MG63 (cell line): ENCODE measurements around the gene EHMT2. TPM values are rescaled to one million over a fixed set of nuclear protein-coding genes. Genes with fewer than 3 reads are reported as not detected.
"Not testable (repeated sequence)": the region's sequence is repeated elsewhere in the genome, so short reads cannot be mapped to it uniquely, and the experiment has no call there.

Source experiments
- DNase-seq: peaks from one replicate; pipeline ENCODE4 v3.0.0-alpha.2; 2020
- H3K27me3 ChIP-seq: fragments of 250-450 bp; sonication (Bioruptor Pico); 2 replicates; pipeline ENCODE4 v1.5.1; 2020; ENCODE audit warnings: mild to moderate bottlenecking, moderate library complexity
- H3K36me3 ChIP-seq: fragments of 250-450 bp; sonication (Bioruptor Pico); 2 replicates; pipeline ENCODE4 v1.5.1; 2020; ENCODE audit warnings: mild to moderate bottlenecking, moderate library complexity
- H3K4me3 ChIP-seq: fragments of 250-450 bp; sonication (Bioruptor Pico); 2 replicates; pipeline ENCODE4 v1.5.1; 2020; ENCODE audit warnings: mild to moderate bottlenecking, moderate library complexity
- H3K9me3 ChIP-seq: fragments of 250-450 bp; sonication (Bioruptor Pico); 2 replicates; pipeline ENCODE4 v1.5.1; 2020; ENCODE audit warnings: mild to moderate bottlenecking, moderate library complexity
- total RNA-seq: library from RNA; depleted of rRNA; stranded (reverse); fragments of >200 nt; shearing (Covaris generic); gene quantifications from 2 replicates; pipeline ENCODE4 v1.2.3, GENCODE V29; 2014; ENCODE audit warnings: low replicate concordance

The EHMT2 gene
- total RNA-seq, 1 experiment from 2014 or later: 38.9 TPM

- no peak overlapping the region for H3K4me3 ChIP-seq
- no peak for DNase-seq
- no peaks in the 10 kb centered on the region for H3K27me3 ChIP-seq
- H3K9me3 ChIP-seq: no peaks in the 10 kb centered on the region
- no peaks in the 10 kb centered on the region for H3K36me3 ChIP-seq
Observed at GRCh38 chr6:31920811-31921210, 23.3 kb upstream of the EHMT2 start.

- Histone ChIP-seq H3K9me3 (no peaks in the 10 kb centered on the region), H3K36me3 (no peaks in the 10 kb centered on the region), H3K4me3 (no peak overlapping the region), H3K27me3 (no peaks in the 10 kb centered on the region)
- DNase-seq: no peak
Observed at GRCh38 chr6:31919624-31920303, 22.3 kb upstream of the EHMT2 start.

GRCh38 chr6:31918069-31918720 lies 20.7 kb upstream of the EHMT2 start:
- no peak overlapping the region for H3K4me3 ChIP-seq
- no peak for DNase-seq

GRCh38 chr6:31915756-31916155 lies 18.3 kb upstream of the EHMT2 start:
- no peaks in the 10 kb centered on the region for H3K9me3 ChIP-seq
- H3K27me3 ChIP-seq: no peaks in the 10 kb centered on the region
- no peaks in the 10 kb centered on the region for H3K36me3 ChIP-seq
- no peak for DNase-seq
- H3K4me3 ChIP-seq: no peak overlapping the region

More at GRCh38 chr6:31918069-31918720, 20.7 kb upstream of the EHMT2 start:
- Histone ChIP-seq H3K9me3 (no peaks in the 10 kb centered on the region), H3K27me3 (no peaks in the 10 kb centered on the region), H3K36me3 (no peaks in the 10 kb centered on the region)

- no peaks in the 10 kb centered on the region for H3K36me3 ChIP-seq
- no peaks in the 10 kb centered on the region for H3K9me3 ChIP-seq
- no peak for DNase-seq
- no peak overlapping the region for H3K4me3 ChIP-seq
- H3K27me3 ChIP-seq: no peaks in the 10 kb centered on the region
Observed at GRCh38 chr6:31915351-31915750, 17.9 kb upstream of the EHMT2 start.

DNA sequence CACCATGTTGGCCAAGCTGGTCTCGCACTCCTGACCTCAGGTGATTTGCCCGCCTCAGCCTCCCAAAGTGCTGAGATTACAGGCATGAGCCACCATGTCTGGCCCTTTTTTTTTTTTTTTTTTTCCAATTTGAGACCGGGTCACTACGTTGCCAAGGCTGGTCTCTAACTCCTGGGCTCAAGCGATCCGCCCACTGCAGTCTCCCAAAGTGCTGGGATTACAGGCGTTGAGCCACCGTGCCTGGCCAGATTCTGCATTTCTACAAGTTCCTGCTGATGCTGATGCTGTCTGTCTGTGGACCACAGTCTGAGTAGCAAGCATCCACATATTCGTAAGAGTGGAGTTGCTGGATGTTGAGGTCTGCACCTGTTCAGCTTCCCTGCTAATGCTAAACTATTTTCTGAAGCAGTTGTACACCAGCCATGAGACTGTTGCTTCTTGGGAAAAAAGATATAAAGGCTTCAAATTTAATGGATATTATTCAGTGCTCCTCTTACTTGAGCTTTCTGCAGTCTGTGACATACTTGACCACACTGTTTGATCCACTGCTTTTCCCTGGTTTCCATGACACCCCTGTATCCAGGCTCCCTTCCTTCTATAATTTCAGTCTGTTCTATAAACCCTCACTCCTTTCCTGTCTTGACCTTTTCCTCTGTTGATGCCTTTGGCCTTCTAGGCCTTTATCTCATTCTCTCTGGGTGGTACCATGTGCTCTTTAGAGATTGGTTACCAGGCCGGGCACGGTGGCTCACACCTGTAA lies 14.5 kb upstream of the EHMT2 start:
- H3K36me3 ChIP-seq: no peaks in the 10 kb centered on the region
- H3K4me3 ChIP-seq: no peak overlapping the region
- no peaks in the 10 kb centered on the region for H3K9me3 ChIP-seq
- no peaks in the 10 kb centered on the region for H3K27me3 ChIP-seq
- no peak for DNase-seq

DNA sequence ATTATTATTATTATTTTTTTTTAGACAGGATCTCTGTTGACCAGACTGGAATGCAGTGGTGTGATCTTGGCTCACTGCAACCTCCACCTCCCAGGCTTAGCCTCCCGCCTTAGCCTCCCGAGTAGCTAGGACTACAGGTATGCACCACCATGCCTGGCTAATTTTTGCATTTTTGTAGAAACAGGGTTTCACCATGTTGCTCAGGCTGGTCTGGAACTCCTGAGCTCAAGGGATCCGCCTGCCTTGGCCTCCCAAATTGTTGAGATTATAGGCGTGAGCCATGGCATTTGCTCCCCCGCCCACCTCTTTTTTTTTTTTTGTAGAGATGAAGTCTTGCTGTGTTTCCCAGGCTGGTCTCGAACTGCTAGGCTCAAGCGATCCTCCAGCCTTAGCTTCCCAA lies 11.8 kb upstream of the EHMT2 start:
- H3K27me3 ChIP-seq, H3K36me3 ChIP-seq, H3K4me3 ChIP-seq, H3K9me3 ChIP-seq, DNase-seq: not testable (repeated sequence)

- Histone ChIP-seq H3K27me3 (no peaks in the 10 kb centered on the region), H3K4me3 (no peak overlapping the region), H3K9me3 (no peaks in the 10 kb centered on the region), H3K36me3 (no peaks in the 10 kb centered on the region)
- DNase-seq: no peak
Observed at GRCh38 chr6:31908791-31909190, 11.3 kb upstream of the EHMT2 start.

DNA sequence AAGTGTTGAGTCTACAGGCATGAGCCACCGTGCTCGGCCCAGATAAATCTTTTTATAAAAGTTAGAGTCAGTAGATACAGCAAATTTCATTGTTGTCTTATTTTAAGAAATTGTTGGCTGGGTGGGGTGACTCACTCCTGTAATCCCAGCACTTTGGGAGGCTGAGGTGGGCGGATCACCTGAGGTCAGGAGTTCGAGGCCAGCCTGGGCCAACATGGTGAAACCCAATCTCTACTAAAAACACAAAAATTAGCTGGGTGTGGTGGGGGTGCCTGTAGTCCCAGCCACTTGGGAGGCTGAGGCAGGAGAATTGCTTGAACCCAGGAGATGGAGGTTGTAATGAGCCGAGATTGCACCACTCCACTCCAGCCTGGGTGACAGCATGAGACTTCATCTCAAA lies 10.8 kb upstream of the EHMT2 start:
- DNase-seq, H3K4me3 ChIP-seq, H3K9me3 ChIP-seq, H3K36me3 ChIP-seq, H3K27me3 ChIP-seq: not testable (repeated sequence)

- no peaks in the 10 kb centered on the region for H3K27me3 ChIP-seq
Observed at GRCh38 chr6:31907158-31907813, 9.8 kb upstream of the EHMT2 start.

DNA sequence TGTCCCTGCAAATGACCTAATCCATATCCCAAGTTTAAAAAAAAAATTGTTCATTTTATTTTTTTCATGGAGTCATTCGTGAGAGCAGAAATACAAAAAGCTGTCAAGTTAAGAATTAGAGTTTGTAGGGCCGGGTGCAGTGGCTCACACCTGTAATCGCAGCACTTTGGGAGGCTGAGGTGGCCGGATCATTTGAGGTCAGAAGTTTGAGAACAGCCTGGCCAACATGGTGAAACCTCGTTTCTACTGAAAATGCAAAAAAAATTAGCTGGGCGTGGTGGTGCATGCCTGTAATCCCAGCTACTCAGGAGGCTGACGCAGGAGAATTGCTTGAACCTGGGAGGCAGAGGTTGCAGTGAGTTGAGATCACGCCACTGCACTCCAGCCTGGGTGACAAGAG lies 9.2 kb upstream of the EHMT2 start:
- H3K9me3 ChIP-seq, H3K36me3 ChIP-seq, DNase-seq, H3K27me3 ChIP-seq, H3K4me3 ChIP-seq: not testable (repeated sequence)

More at GRCh38 chr6:31907158-31907813, 9.8 kb upstream of the EHMT2 start:
- DNase-seq: no peak
- no peaks in the 10 kb centered on the region for H3K9me3 ChIP-seq
- H3K4me3 ChIP-seq: no peak overlapping the region
- H3K36me3 ChIP-seq: no peaks in the 10 kb centered on the region

- no peak for DNase-seq
- Histone ChIP-seq H3K27me3 (no peaks in the 10 kb centered on the region), H3K9me3 (no peaks in the 10 kb centered on the region), H3K4me3 (no peak overlapping the region), H3K36me3 (no peaks in the 10 kb centered on the region)
Observed at GRCh38 chr6:31906122-31906521, 8.6 kb upstream of the EHMT2 start.

DNA sequence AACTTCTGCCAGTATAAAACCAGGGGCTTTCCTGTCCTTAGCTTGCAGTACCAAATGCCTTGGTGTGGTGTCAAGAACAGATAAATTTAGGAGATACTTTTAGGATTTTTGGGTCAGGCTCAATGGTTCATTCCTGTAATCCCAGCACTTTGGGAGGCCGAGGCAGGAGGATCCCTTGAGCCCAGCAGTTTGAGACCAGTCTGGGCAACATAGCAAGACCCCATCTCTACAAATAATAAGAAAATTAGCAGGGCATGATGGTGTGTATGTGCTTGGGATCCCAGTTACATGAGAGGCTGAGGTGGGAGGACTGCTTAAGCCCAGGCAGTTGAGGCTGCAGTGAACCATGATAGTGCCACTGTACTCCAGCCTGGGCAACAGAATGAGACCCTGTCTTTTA lies 7.5 kb upstream of the EHMT2 start:
- Histone ChIP-seq H3K4me3 (no peak overlapping the region), H3K9me3 (no peaks in the 10 kb centered on the region), H3K27me3 (no peaks in the 10 kb centered on the region), H3K36me3 (no peaks in the 10 kb centered on the region)
- no peak for DNase-seq

DNA sequence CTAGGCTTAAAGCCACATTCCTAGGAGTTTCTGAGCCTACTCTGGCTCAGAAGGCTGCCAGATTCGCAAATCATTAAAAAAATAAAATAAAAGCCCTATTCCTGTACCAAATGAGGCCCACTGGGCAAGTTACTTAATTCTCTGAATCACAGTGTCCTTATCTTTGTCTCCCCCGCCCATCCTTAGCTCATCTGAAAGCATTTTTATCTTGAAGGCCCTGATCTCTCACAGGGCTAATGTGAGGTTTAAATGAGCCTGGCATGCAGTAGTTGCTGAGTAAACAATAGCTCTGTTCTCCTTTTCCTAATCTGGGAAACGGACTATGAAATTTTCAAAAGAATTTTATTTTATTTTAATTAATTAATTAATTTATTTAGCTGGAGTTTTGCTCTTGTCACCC lies 6.5 kb upstream of the EHMT2 start:
- Histone ChIP-seq H3K4me3 (no peak overlapping the region), H3K27me3 (no peaks in the 10 kb centered on the region), H3K36me3 (no peaks in the 10 kb centered on the region), H3K9me3 (no peaks in the 10 kb centered on the region)
- no peak for DNase-seq

GRCh38 chr6:31901953-31902643 lies 4.6 kb upstream of the EHMT2 start, which contains the start of gene ZBTB12:
Gene ZBTB12 (minus strand): TSS chr6:31902086. CDS start chr6:31901305, 781 bp downstream.
- Histone ChIP-seq H3K36me3 (peaks cover 2% of the 10 kb centered on the region; the same call in 1 of the 2 replicates), H3K27me3 (no peaks in the 10 kb centered on the region), H3K9me3 (no peaks in the 10 kb centered on the region), H3K4me3 (peak within 1 kb of the TSS; percentile 47)
- peak; percentile 90 for DNase-seq

GRCh38 chr6:31901415-31901952 lies 4.0 kb upstream of the EHMT2 start:
- H3K9me3 ChIP-seq: no peaks in the 10 kb centered on the region
- DNase-seq: peak; percentile 58
- no peaks in the 10 kb centered on the region for H3K27me3 ChIP-seq
- H3K4me3 ChIP-seq: peak overlapping the region; percentile 47
- peaks cover 2% of the 10 kb centered on the region; the same call in 1 of the 2 replicates for H3K36me3 ChIP-seq
